ENCODE measurements around the gene C6orf89. TPM values are rescaled to one million over a fixed set of nuclear protein-coding genes. Genes with fewer than 3 reads are reported as not detected.
A peak's percentile ranks its signal among the peaks of the same experiment; 100 is the strongest.

C6orf89 gene
- total and polyA plus RNA-seq, 2 experiments from 2014 or later, result 73.8 to 84.0 TPM

GRCh38 chr6:36929152-36929551 is 43.4 kb downstream of the C6orf89 start:
- WGBS, 2 experiments (ENCODE audit: low coverage in 1 of 2, low lambda C conversion rate in 2 of 2, missing lambda C conversion rate in 2 of 2), result 38 to 43% methylated on average over 10 of the region's 10 CpGs
- no peaks in the 10 kb centered on the region for H3K27me3 ChIP-seq (replicated peaks; ENCODE audit: insufficient read depth)
- TF ChIP-seq EZH2phosphoT487 (IDR thresholded peaks at IDR 0.05; ENCODE audit: insufficient read depth, low read depth) (no peak), EZH2 (IDR thresholded peaks at IDR 0.05; ENCODE audit: insufficient read depth, poor library complexity, severe bottlenecking) (no peak)
- no peaks in the 10 kb centered on the region for H4K20me1 ChIP-seq (ENCODE audit: insufficient read depth)
- H3K4me3 ChIP-seq, result peak overlapping the region; percentile 26; the same call in 1 of the 2 replicates
- peak overlapping the region; percentile 70 for H3K27ac ChIP-seq
- H3K9me2 ChIP-seq (ENCODE audit: insufficient read depth), result no peaks in the 10 kb centered on the region
- H3K4me2 ChIP-seq (ENCODE audit: unreplicated experiment), result peak overlapping the region; percentile 68
- H3K79me2 ChIP-seq (ENCODE audit: insufficient read depth), result no peaks in the 10 kb centered on the region
- peaks cover 75% of the 10 kb centered on the region for H3K4me1 ChIP-seq (ENCODE audit: insufficient read depth)
- H3K9me3 ChIP-seq (ENCODE audit: low read depth), result no peaks in the 10 kb centered on the region
- H3F3A ChIP-seq (ENCODE audit: insufficient read depth), result peaks cover 50% of the 10 kb centered on the region
- in situ Hi-C loops (cut with MboI), result no loop called here
- H2AFZ ChIP-seq, result no peak overlapping the region
- peaks cover 4% of the 10 kb centered on the region; the same call in 1 of the 2 replicates for H3K36me3 ChIP-seq (ENCODE audit: low read depth)
- peak; percentile 51 for DNase-seq
- peak overlapping the region; percentile 50 for H3K9ac ChIP-seq

DNA sequence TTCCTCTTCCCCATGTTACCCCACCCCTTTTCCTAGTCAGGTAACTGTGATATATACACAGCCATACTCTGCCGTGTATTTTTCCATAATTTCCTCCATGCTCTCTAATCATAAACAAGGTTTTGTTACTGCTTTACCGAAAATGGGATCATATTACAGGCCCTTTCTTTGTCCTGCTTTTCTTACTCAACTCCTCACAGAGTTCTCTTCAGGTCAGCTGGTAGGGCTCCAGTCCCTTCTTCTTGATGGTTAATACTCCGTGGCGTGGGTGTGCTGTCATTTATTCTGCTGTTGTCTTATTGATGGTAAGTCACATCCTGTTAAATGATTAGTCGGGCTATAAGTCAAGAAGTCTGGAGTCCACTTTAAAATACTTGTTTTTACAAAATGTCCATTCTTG is 43.9 kb downstream of the C6orf89 start:
- H3K27ac ChIP-seq, result peak overlapping the region; percentile 70

GRCh38 chr6:36930483-36930882 is 44.7 kb downstream of the C6orf89 start:
- Histone ChIP-seq H4K20me1 (ENCODE audit: insufficient read depth) (no peaks in the 10 kb centered on the region), H3K27me3 (replicated peaks; ENCODE audit: insufficient read depth) (no peaks in the 10 kb centered on the region), H2AFZ (no peak overlapping the region), H3K4me2 (ENCODE audit: unreplicated experiment) (peak overlapping the region; percentile 68), H3K9ac (peak overlapping the region; percentile 50; the same call in 1 of the 2 replicates), H3K9me3 (ENCODE audit: low read depth) (no peaks in the 10 kb centered on the region), H3K4me3 (no peak overlapping the region), H3K79me2 (ENCODE audit: insufficient read depth) (no peaks in the 10 kb centered on the region), H3K27ac (peak overlapping the region; percentile 70), H3K9me2 (ENCODE audit: insufficient read depth) (no peaks in the 10 kb centered on the region), H3K4me1 (ENCODE audit: insufficient read depth) (peaks cover 67% of the 10 kb centered on the region), H3F3A (ENCODE audit: insufficient read depth) (peaks cover 56% of the 10 kb centered on the region), H3K36me3 (ENCODE audit: low read depth) (no peaks in the 10 kb centered on the region)
- in situ Hi-C loops (cut with MboI), result no loop called here
- DNase-seq, result peak; percentile 73
- WGBS, 2 experiments (ENCODE audit: low coverage in 1 of 2, low lambda C conversion rate in 2 of 2, missing lambda C conversion rate in 2 of 2), result 47 to 48% methylated on average over 4 of the region's 4 CpGs
- TF ChIP-seq EZH2 (IDR thresholded peaks at IDR 0.05; ENCODE audit: insufficient read depth, poor library complexity, severe bottlenecking), result no peak
- no peak for TF ChIP-seq EZH2phosphoT487 (IDR thresholded peaks at IDR 0.05; ENCODE audit: insufficient read depth, low read depth)

More for the DNA sequence above, 43.9 kb downstream of the C6orf89 start:
- Histone ChIP-seq H3K9me3 (ENCODE audit: low read depth) (no peaks in the 10 kb centered on the region), H3K36me3 (ENCODE audit: low read depth) (peaks cover 1% of the 10 kb centered on the region; the same call in 1 of the 2 replicates), H3K4me2 (ENCODE audit: unreplicated experiment) (peak overlapping the region; percentile 68), H2AFZ (no peak overlapping the region), H3K9ac (peak overlapping the region; percentile 50), H3F3A (ENCODE audit: insufficient read depth) (peaks cover 50% of the 10 kb centered on the region), H3K27me3 (replicated peaks; ENCODE audit: insufficient read depth) (no peaks in the 10 kb centered on the region), H3K79me2 (ENCODE audit: insufficient read depth) (no peaks in the 10 kb centered on the region), H3K4me1 (ENCODE audit: insufficient read depth) (peaks cover 71% of the 10 kb centered on the region), H3K4me3 (peak overlapping the region; percentile 26), H3K9me2 (ENCODE audit: insufficient read depth) (no peaks in the 10 kb centered on the region), H4K20me1 (ENCODE audit: insufficient read depth) (no peaks in the 10 kb centered on the region)
- in situ Hi-C loops (cut with MboI), result no loop called here
- DNase-seq, result peak; percentile 81
- no peak for TF ChIP-seq EZH2phosphoT487 (IDR thresholded peaks at IDR 0.05; ENCODE audit: insufficient read depth, low read depth)
- WGBS, 2 experiments (ENCODE audit: low coverage in 1 of 2, low lambda C conversion rate in 2 of 2, missing lambda C conversion rate in 2 of 2), result 3 to 5% methylated on average over 5 of the region's 5 CpGs

DNA sequence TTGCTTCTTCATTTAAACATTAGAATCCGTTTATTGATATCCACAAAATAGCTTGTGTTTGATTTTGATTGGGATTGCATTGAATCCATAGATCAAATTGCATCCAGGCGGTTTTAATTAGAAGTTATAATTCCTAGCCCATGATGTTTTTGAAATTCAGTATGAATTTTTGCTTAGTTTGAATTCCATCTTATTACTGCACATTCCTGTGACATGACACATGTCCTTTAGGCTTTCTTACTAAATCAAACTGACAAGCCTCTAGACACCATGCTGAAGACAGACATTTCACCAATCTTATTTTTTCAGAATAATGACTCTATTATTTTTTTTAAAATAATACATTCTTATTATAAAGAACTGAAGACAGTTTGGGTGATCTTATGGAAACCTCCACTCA is 47.4 kb downstream of the C6orf89 start:
- no peak for TF ChIP-seq EZH2 (IDR thresholded peaks at IDR 0.05; ENCODE audit: insufficient read depth, poor library complexity, severe bottlenecking)
- no peak for TF ChIP-seq EZH2phosphoT487 (IDR thresholded peaks at IDR 0.05; ENCODE audit: insufficient read depth, low read depth)
- H2AFZ ChIP-seq, result no peak overlapping the region

DNA sequence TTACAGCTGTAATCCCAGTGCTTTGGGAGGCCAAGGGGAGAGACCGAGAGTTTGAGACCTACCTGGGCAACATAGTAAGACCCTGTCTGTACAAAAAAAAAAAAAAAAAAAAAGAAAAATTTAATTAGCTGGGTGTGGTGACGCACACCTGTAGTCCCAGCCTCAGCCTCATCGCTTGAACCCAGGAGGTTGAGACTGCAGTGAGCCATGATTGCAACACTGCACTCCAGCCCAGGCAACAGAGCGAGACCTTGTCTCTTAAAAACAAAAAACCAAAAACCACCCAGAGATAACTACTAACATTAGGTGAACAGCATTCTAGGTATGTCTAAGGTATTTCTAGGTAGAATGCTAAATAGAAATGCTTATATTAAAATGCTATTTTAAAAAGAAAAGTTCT is 47.8 kb downstream of the C6orf89 start:
- no peaks in the 10 kb centered on the region for H3K9me3 ChIP-seq (ENCODE audit: low read depth)
- H2AFZ ChIP-seq, result no peak overlapping the region
- H3K4me2 ChIP-seq (ENCODE audit: unreplicated experiment), result peak overlapping the region; percentile 12
- no peak overlapping the region for H3K9ac ChIP-seq
- no peak for DNase-seq
- TF ChIP-seq EZH2 (IDR thresholded peaks at IDR 0.05; ENCODE audit: insufficient read depth, poor library complexity, severe bottlenecking) (no peak), EZH2phosphoT487 (IDR thresholded peaks at IDR 0.05; ENCODE audit: insufficient read depth, low read depth) (no peak)
- H4K20me1 ChIP-seq (ENCODE audit: insufficient read depth), result no peaks in the 10 kb centered on the region
- WGBS, 2 experiments (ENCODE audit: low coverage in 1 of 2, low lambda C conversion rate in 2 of 2, missing lambda C conversion rate in 2 of 2), result 78 to 80% methylated on average over 4 of the region's 4 CpGs
- H3K4me1 ChIP-seq (ENCODE audit: insufficient read depth), result peaks cover 54% of the 10 kb centered on the region
- H3K79me2 ChIP-seq (ENCODE audit: insufficient read depth), result no peaks in the 10 kb centered on the region
- H3K27me3 ChIP-seq (replicated peaks; ENCODE audit: insufficient read depth), result no peaks in the 10 kb centered on the region
- H3K4me3 ChIP-seq, result no peak overlapping the region
- H3K36me3 ChIP-seq (ENCODE audit: low read depth), result no peaks in the 10 kb centered on the region
- peaks cover 30% of the 10 kb centered on the region for H3F3A ChIP-seq (ENCODE audit: insufficient read depth)
- no peaks in the 10 kb centered on the region for H3K9me2 ChIP-seq (ENCODE audit: insufficient read depth)
- in situ Hi-C loops (cut with MboI), result no loop called here
- no peak overlapping the region for H3K27ac ChIP-seq

More for the DNA sequence above, 47.4 kb downstream of the C6orf89 start:
- Histone ChIP-seq H3K9ac (no peak overlapping the region), H3K79me2 (ENCODE audit: insufficient read depth) (no peaks in the 10 kb centered on the region), H3K4me1 (ENCODE audit: insufficient read depth) (peaks cover 54% of the 10 kb centered on the region), H3K36me3 (ENCODE audit: low read depth) (no peaks in the 10 kb centered on the region), H3K27ac (no peak overlapping the region), H3K9me2 (ENCODE audit: insufficient read depth) (no peaks in the 10 kb centered on the region), H3K9me3 (ENCODE audit: low read depth) (no peaks in the 10 kb centered on the region), H3K4me2 (ENCODE audit: unreplicated experiment) (peak overlapping the region; percentile 12), H4K20me1 (ENCODE audit: insufficient read depth) (no peaks in the 10 kb centered on the region), H3K4me3 (no peak overlapping the region), H3K27me3 (replicated peaks; ENCODE audit: insufficient read depth) (no peaks in the 10 kb centered on the region), H3F3A (ENCODE audit: insufficient read depth) (peaks cover 35% of the 10 kb centered on the region)
- WGBS, 2 experiments (ENCODE audit: low coverage in 1 of 2, low lambda C conversion rate in 2 of 2, missing lambda C conversion rate in 2 of 2), result 41 to 56% methylated on average over 2 of the region's 2 CpGs
- in situ Hi-C loops (cut with MboI), result no loop called here
- peak; percentile 60 for DNase-seq
